ENCODE results near the gene SYNDIG1. TPM values are rescaled to one million over a fixed set of nuclear protein-coding genes. Genes with fewer than 3 reads are reported as not detected.

The SYNDIG1 gene
- total RNA-seq, 2 donors from 2014 or later, result 0.78 TPM; not detected in 1

DNA sequence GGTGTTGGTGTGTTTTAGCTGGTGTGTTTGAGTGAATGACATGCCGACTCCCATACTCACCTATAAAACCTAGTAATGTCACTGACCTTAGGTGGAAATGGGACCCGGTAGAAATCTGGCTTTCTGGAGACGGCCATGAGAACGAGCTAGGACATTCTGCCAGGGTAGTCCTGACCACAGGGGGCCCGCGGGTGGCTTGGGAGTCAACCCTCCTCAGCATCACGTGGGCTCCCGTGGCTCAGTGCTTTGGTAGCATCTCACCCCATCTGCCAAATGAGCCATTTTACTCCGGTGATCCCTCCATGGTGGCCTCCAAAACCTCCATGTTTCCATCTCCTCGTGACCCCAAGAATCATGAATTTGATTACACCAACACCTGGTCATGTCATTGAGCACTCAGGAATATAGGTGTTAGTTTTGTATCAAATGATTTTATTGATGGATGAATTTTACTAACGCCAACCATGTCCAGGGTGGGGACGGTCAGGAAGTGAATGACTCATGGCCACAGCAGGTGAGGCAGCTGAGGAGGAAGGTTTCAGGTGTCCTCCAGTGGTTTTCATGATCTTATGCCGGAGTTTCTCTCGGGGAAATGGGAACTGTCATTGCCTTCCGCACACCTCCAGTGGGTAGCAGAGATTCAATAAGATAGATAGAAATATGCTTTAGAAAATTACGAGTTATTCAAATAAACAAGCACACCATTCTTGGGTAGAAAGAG, 195.0 kb downstream of the SYNDIG1 start:
- Histone ChIP-seq H3K27ac (no peak overlapping the region), H3K27me3 (no peaks in the 10 kb centered on the region), H3K4me1 (no peaks in the 10 kb centered on the region), H3K9me3 (no peaks in the 10 kb centered on the region), H3K4me3 (no peak overlapping the region), H3K36me3 (replicated peaks in 1 of 2; ENCODE audit: insufficient read depth in 1 of 2, low read depth in 2 of 2) (no peaks in the 10 kb centered on the region)
- 80 to 81% methylated on average over 16 of the region's 16 CpGs for WGBS, 2 donors
- DNase-seq (no peak), ATAC-seq (no peak)
- TF ChIP-seq, protein P1, sequence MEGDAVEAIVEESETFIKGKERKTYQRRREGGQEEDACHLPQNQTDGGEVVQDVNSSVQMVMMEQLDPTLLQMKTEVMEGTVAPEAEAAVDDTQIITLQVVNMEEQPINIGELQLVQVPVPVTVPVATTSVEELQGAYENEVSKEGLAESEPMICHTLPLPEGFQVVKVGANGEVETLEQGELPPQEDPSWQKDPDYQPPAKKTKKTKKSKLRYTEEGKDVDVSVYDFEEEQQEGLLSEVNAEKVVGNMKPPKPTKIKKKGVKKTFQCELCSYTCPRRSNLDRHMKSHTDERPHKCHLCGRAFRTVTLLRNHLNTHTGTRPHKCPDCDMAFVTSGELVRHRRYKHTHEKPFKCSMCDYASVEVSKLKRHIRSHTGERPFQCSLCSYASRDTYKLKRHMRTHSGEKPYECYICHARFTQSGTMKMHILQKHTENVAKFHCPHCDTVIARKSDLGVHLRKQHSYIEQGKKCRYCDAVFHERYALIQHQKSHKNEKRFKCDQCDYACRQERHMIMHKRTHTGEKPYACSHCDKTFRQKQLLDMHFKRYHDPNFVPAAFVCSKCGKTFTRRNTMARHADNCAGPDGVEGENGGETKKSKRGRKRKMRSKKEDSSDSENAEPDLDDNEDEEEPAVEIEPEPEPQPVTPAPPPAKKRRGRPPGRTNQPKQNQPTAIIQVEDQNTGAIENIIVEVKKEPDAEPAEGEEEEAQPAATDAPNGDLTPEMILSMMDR (IDR thresholded peaks at IDR 0.05), result no peak
- no peak for TF ChIP-seq POLR2A (IDR thresholded peaks at IDR 0.05)
- intact Hi-C loops (cut with DNase I), result no loop called here

DNA sequence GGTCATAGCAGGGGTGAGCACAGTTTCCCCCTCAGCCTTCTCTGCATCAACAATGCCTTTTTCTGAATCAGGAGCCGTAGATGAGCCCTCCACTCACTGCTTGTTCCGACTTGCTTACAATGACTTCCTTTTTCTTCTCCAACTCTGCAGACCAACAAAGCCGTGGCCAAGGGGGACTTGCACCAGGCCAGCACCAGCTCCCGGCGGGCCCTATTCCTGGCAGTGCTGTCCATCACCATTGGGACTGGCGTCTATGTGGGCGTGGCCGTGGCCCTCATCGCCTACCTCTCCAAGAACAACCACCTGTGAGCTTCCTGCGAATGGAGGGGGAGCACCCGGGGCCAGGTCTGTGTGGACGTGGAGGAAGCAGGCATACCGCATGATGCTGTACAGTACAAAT, 195.8 kb downstream of the SYNDIG1 start:
- Histone ChIP-seq H3K36me3 (replicated peaks in 1 of 2; ENCODE audit: insufficient read depth in 1 of 2, low read depth in 2 of 2) (no peaks in the 10 kb centered on the region), H3K4me3 (no peak overlapping the region), H3K27me3 (no peaks in the 10 kb centered on the region), H3K27ac (no peak overlapping the region), H3K9me3 (no peaks in the 10 kb centered on the region), H3K4me1 (no peaks in the 10 kb centered on the region)
- intact Hi-C loops (cut with DNase I), result no loop called here
- TF ChIP-seq, protein P1 (IDR thresholded peaks at IDR 0.05), result no peak
- TF ChIP-seq POLR2A (IDR thresholded peaks at IDR 0.05), result no peak
- 71 to 74% methylated on average over 13 of the region's 13 CpGs for WGBS, 2 donors
- ATAC-seq (no peak), DNase-seq (no peak)

DNA sequence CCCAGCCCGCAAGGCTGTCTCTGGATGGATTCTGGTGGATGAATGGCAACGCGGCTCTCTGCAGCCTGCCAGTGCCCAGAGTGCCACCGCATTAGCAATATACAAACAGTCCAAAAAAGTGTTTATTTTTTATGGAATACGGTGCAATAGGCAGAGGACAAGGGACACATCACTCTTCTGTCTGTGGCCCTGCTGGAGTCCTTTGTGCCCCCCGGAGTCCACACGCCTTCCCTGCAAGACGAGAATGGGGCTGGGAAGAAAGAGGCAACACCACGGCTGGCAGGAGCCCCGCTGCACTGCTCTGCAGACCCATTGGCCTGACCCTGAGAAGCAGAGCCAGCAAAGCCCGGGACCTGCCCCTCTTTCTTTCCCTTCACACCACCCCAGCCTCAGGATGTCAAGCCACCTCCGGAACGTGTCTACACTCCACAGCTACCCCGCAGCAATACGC, 196.3 kb downstream of the SYNDIG1 start:
- DNase-seq, result no peak
- intact Hi-C loops (cut with DNase I), result no loop called here
- WGBS, 2 donors, result 77 to 86% methylated on average over 15 of the region's 15 CpGs

DNA sequence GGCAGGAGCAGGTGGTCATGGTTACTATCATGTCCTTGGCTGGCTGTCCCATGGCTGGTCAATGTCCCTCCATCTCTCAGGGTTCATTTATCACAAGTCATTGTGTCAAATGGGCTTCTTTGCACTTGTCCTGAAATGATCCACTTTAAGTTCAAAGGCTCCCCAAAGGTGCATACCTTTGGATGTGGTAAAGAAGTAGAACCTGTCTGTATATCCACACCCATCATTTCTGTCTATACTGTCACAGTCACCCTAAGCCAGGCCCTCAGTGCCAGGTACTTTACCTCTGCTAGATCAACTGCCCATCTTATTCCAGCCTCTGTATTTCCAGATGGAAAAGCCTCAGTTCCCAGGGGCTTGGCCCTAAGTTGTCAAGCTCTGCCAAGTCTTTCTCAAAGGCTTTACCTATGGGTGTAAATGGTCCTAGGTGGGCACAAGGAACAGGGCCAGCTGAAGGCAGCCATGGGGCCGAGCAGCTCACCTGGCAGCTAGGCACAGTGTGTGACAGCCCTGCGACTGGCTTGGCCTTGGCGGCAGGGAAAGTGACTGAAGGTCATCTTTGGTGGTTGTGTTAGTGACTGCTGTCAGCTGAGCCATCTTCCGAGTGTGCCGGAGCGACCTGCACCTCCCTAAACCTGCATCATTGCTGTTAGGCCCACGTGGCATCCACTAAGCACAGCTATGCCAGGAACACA, 198.4 kb downstream of the SYNDIG1 start:
- Histone ChIP-seq H3K27me3 (no peaks in the 10 kb centered on the region), H3K4me1 (no peaks in the 10 kb centered on the region), H3K36me3 (replicated peaks in 1 of 2; ENCODE audit: insufficient read depth in 1 of 2, low read depth in 2 of 2) (no peaks in the 10 kb centered on the region), H3K27ac (no peak overlapping the region), H3K9me3 (no peaks in the 10 kb centered on the region), H3K4me3 (no peak overlapping the region)
- intact Hi-C loops (cut with DNase I), result no loop called here
- ATAC-seq (no peak), DNase-seq (no peak)
- TF ChIP-seq, protein P1 (IDR thresholded peaks at IDR 0.05), result no peak
- no peak for TF ChIP-seq POLR2A (IDR thresholded peaks at IDR 0.05)
- WGBS, 2 donors, result 62 to 89% methylated on average over 3 to 7 of the region's 7 CpGs

More for the DNA sequence above, 196.3 kb downstream of the SYNDIG1 start:
- no peak for ATAC-seq
- TF ChIP-seq POLR2A (IDR thresholded peaks at IDR 0.05), result no peak
- TF ChIP-seq, protein P1 (IDR thresholded peaks at IDR 0.05), result no peak
- Histone ChIP-seq H3K9me3 (no peaks in the 10 kb centered on the region), H3K36me3 (replicated peaks in 1 of 2; ENCODE audit: insufficient read depth in 1 of 2, low read depth in 2 of 2) (no peaks in the 10 kb centered on the region), H3K27ac (no peak overlapping the region), H3K4me1 (no peaks in the 10 kb centered on the region), H3K4me3 (no peak overlapping the region), H3K27me3 (no peaks in the 10 kb centered on the region)

All from body of pancreas (tissue), 4 donors.